Endodermal cell (in vitro differentiated cells): ENCODE measurements around the gene MLLT3. TPM values are rescaled to one million over a fixed set of nuclear protein-coding genes. Genes with fewer than 3 reads are reported as not detected.

Source experiments
- DNase-seq: peaks from one replicate; pipeline ENCODE4 v3.0.0-alpha.2; 2017
- H3K27ac ChIP-seq: 2 replicates; pipeline ENCODE4 v1.5.1; 2013; ENCODE audit warnings: mild to moderate bottlenecking, low read depth, low read length, moderate library complexity
- H3K27me3 ChIP-seq: 2 replicates; pipeline ENCODE4 v1.6.1; 2013; ENCODE audit warnings: mild to moderate bottlenecking, low read length, moderate library complexity; ENCODE audit not compliant: insufficient read depth, control insufficient read depth, poor library complexity, severe bottlenecking
- H3K36me3 ChIP-seq: 2 replicates; pipeline ENCODE4 v1.7.0; 2013; ENCODE audit warnings: mild to moderate bottlenecking, low read length, moderate library complexity; ENCODE audit not compliant: control insufficient read depth, insufficient read depth
- H3K4me1 ChIP-seq: one replicate; pipeline ENCODE4 v1.7.0; 2013; ENCODE audit warnings: low read length; ENCODE audit not compliant: control insufficient read depth, insufficient read depth
- H3K4me3 ChIP-seq: 2 replicates; pipeline ENCODE4 v1.5.1; 2013; ENCODE audit warnings: mild to moderate bottlenecking, low read length, moderate library complexity
- H3K9ac ChIP-seq: 2 replicates; pipeline ENCODE4 v1.6.1; 2013; ENCODE audit warnings: mild to moderate bottlenecking, low read length, moderate library complexity; ENCODE audit not compliant: poor library complexity, severe bottlenecking; ENCODE audit errors: extremely low read depth
- H3K9me3 ChIP-seq: 2 replicates; pipeline ENCODE4 v1.6.1; 2013; ENCODE audit warnings: mild to moderate bottlenecking, low read length, moderate library complexity; ENCODE audit not compliant: control insufficient read depth
- H3K27ac Mint-ChIP-seq: 2 replicates; pipeline ENCODE4 v1.8.0; 2020; ENCODE audit warnings: mixed read lengths
- H3K27me3 Mint-ChIP-seq: 2 replicates; pipeline ENCODE4 v1.8.0; 2021; ENCODE audit warnings: mild to moderate bottlenecking, mixed read lengths; ENCODE audit not compliant: insufficient read depth
- H3K36me3 Mint-ChIP-seq: 2 replicates; pipeline ENCODE4 v1.8.0; 2020; ENCODE audit warnings: low read depth, mixed read lengths
- H3K4me1 Mint-ChIP-seq: 2 replicates; pipeline ENCODE4 v1.8.0; 2020; ENCODE audit warnings: mixed read lengths
- H3K4me3 Mint-ChIP-seq: 2 replicates; pipeline ENCODE4 v1.8.0; 2020; ENCODE audit warnings: mild to moderate bottlenecking, moderate library complexity, mixed read lengths
- H3K9me3 Mint-ChIP-seq: 2 replicates; pipeline ENCODE4 v1.8.0; 2020; ENCODE audit warnings: mild to moderate bottlenecking, mixed read lengths
- CTCF ChIP-seq: fragments of 200-600 bp; sonication (generic); conservative IDR thresholded peaks from 2 replicates; pipeline ENCODE4 v1.5.0; 2021; ENCODE audit warnings: antibody characterized with exemption, mild to moderate bottlenecking
- WGBS, 2 experiments: methylation state at CpG; one replicate each; pipeline versions ENCODE4 v1.1.5 to v1.1.7; 2013; ENCODE audit warnings: missing lambda C conversion rate in 2 of 2, mixed read lengths in 1 of 2; ENCODE audit not compliant: insufficient coverage in 1 of 2, insufficient read length in 1 of 2; 5-methylcytosine and 5-hydroxymethylcytosine counted together
- total RNA-seq, 2 donors: library from RNA; stranded (reverse); fragmentation: NEBNext Ultra II Directional in 1 of 2; extraction: Animal tissue kit (Norgen Biotek cat#: 25700) in 1 of 2; gene quantifications; 2 replicates in 1 of 2; 3 replicates in 1 of 2; pipeline ENCODE4 v1.2.1, GENCODE V29; 2021

MLLT3 gene
- total RNA-seq, 2 donors from 2014 or later: 5.5 to 12.2 TPM

DNA sequence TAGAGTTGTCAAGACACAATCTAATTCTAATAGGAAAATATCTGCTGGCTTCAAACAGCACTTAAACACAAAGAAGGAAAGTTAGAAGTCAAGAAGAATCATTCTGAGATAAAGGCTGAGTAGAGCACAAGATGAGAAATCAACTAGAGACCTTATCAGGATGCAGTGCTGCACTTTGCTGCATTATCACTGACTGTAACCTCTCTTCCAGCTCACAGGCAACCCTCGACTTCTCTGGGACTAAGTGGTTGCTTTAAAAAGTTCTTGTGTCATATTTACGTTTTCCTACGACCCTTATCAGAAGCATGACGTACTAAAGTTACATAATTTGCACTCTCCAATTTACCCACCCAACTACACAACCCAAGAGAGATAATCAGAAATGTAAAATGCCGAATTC, 176.1 kb downstream of the MLLT3 start:
- no peak for TF ChIP-seq CTCF
- no peak for DNase-seq
- H3K27me3 ChIP-seq: no peaks in the 10 kb centered on the region
- H3K4me1 ChIP-seq: no peaks in the 10 kb centered on the region
- H3K4me3 ChIP-seq: no peak overlapping the region
- no peaks in the 10 kb centered on the region for H3K36me3 ChIP-seq
- Mint-ChIP-seq H3K36me3 (no peaks in the 10 kb centered on the region), H3K4me3 (no peak overlapping the region), H3K4me1 (peaks cover 8% of the 10 kb centered on the region), H3K27ac (no peak overlapping the region), H3K9me3 (no peaks in the 10 kb centered on the region), H3K27me3 (no peaks in the 10 kb centered on the region)
- 89 to 100% methylated on average over 1 to 5 of the region's 5 CpGs for WGBS, 2 experiments
- no peaks in the 10 kb centered on the region for H3K9me3 ChIP-seq
- H3K27ac ChIP-seq: no peak overlapping the region
- H3K9ac ChIP-seq: no peak overlapping the region

DNA sequence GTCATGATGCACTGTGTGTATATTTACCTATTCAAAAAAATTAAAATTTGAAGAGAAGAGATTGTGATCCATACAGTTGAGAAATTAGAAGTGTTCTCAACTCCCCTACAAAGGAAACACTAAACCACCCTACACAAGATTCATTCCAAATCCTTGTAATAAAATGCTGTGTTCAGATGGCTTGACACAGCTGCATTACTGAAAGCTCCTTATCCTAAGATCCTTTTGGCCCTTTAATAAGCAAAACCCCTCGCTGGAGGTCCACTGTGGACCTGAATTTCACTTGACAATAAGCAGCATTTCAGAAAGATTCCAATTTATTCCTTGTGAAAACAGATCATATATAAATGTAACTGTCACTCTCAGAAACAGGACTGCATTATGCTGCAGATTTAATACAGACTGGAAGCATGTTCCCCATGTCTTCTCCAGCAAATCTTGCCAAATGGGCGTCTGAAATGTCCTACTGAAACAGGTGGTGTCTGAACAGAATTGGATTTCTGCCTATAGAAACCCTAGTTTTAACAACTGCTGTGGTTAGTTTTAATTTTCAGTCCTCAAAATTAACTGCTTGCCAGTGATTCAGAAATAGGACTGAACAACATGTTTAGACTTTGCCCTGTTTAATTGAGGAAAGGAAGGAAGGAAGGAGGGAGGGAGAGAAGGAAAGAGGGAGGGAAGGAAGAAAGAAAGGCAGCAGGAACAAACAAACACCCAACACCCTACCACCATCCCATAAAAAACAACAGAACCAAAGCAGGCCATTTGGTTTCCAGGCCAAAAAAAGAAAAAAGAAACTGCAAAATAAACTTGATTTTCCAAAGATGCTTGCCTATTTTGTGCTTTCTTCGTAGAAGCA, 179.6 kb downstream of the MLLT3 start:
- Histone ChIP-seq H3K27ac (no peak overlapping the region), H3K9me3 (no peaks in the 10 kb centered on the region), H3K4me1 (no peaks in the 10 kb centered on the region), H3K9ac (no peak overlapping the region), H3K27me3 (no peaks in the 10 kb centered on the region), H3K4me3 (no peak overlapping the region), H3K36me3 (no peaks in the 10 kb centered on the region)
- Mint-ChIP-seq H3K36me3 (no peaks in the 10 kb centered on the region), H3K9me3 (no peaks in the 10 kb centered on the region), H3K4me3 (no peak overlapping the region), H3K4me1 (peaks cover 8% of the 10 kb centered on the region), H3K27me3 (no peaks in the 10 kb centered on the region), H3K27ac (no peak overlapping the region)
- no peak for DNase-seq
- TF ChIP-seq CTCF: no peak
- 92 to 97% methylated on average over 3 of the region's 3 CpGs for WGBS, 2 experiments

- Mint-ChIP-seq H3K4me3 (no peak overlapping the region), H3K27ac (no peak overlapping the region), H3K9me3 (no peaks in the 10 kb centered on the region), H3K4me1 (peaks cover 12% of the 10 kb centered on the region), H3K36me3 (no peaks in the 10 kb centered on the region), H3K27me3 (no peaks in the 10 kb centered on the region)
- Histone ChIP-seq H3K27ac (no peak overlapping the region), H3K36me3 (no peaks in the 10 kb centered on the region), H3K4me3 (no peak overlapping the region), H3K9ac (no peak overlapping the region), H3K9me3 (no peaks in the 10 kb centered on the region), H3K4me1 (no peaks in the 10 kb centered on the region), H3K27me3 (no peaks in the 10 kb centered on the region)
- WGBS, 2 experiments: 97 to 100% methylated on average over 1 to 4 of the region's 4 CpGs
- no peak for DNase-seq
- no peak for TF ChIP-seq CTCF
Measured at GRCh38 chr9:20441711-20442423, 180.4 kb downstream of the MLLT3 start.
